ENCODE results near the gene LTBR.

LTBR gene

DNA sequence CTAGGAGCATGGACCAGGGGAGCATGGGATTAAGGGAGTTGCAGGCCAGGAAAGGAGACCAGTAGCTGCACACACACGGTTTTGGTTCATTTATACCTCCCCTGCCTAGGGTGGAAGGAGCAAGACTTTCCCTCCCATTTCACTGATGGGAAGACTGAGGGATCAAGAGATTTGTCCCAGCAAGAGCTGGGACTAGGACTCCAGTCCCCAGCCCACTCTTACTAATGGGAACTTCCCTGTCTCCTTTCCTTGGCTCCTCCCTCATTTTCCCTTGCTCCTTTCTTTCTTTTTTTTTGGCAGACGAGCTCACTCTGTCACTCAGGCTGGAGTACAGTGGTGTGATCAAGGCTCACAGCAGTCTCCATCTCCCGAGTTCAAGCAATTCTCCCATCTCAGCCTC lies 21.6 kb upstream of the LTBR start:
- TF ChIP-seq CTCF (IDR thresholded peaks at IDR 0.05; ENCODE audit: low read length, missing control alignments) = no peak
- no peak for DNase-seq (ENCODE audit: low read depth)
- H3K4me3 ChIP-seq (replicated peaks; ENCODE audit: low read depth, low read length) = no peak overlapping the region

GRCh38 chr12:6363010-6363329 lies 21.0 kb upstream of the LTBR start:
- no peak for TF ChIP-seq CTCF (IDR thresholded peaks at IDR 0.05; ENCODE audit: low read length, missing control alignments)
- H3K4me3 ChIP-seq (replicated peaks; ENCODE audit: low read depth, low read length) = no peak overlapping the region
- no peak for DNase-seq (ENCODE audit: low read depth)

GRCh38 chr12:6363330-6364043 lies 20.5 kb upstream of the LTBR start:
- TF ChIP-seq CTCF (IDR thresholded peaks at IDR 0.05; ENCODE audit: low read length, missing control alignments) = no peak
- peak; percentile 64 for DNase-seq (ENCODE audit: low read depth)
- H3K4me3 ChIP-seq (replicated peaks; ENCODE audit: low read depth, low read length) = peak overlapping the region; percentile 48

- no peak for DNase-seq (ENCODE audit: low read depth)
- TF ChIP-seq CTCF (IDR thresholded peaks at IDR 0.05; ENCODE audit: low read length, missing control alignments) = no peak
- H3K4me3 ChIP-seq (replicated peaks; ENCODE audit: low read depth, low read length) = no peak overlapping the region
These were observed 20.0 kb upstream of the LTBR start for GRCh38 chr12:6364044-6364374.

GRCh38 chr12:6367065-6367968 lies 16.6 kb upstream of the LTBR start:
- peak; percentile 40 for TF ChIP-seq CTCF (IDR thresholded peaks at IDR 0.05; ENCODE audit: low read length, missing control alignments)
- DNase-seq (ENCODE audit: low read depth) = peak; percentile 67
- H3K4me3 ChIP-seq (replicated peaks; ENCODE audit: low read depth, low read length) = no peak overlapping the region

GRCh38 chr12:6367969-6368892 lies 15.7 kb upstream of the LTBR start:
- TF ChIP-seq CTCF (IDR thresholded peaks at IDR 0.05; ENCODE audit: low read length, missing control alignments) = no peak
- no peak for DNase-seq (ENCODE audit: low read depth)
- no peak overlapping the region for H3K4me3 ChIP-seq (replicated peaks; ENCODE audit: low read depth, low read length)

Data from fibroblast of pulmonary artery (primary cell).